Right ventricle myocardium superior (tissue), 1 donor: ENCODE measurements around the gene P2RY2. TPM values are rescaled to one million over a fixed set of nuclear protein-coding genes. Genes with fewer than 3 reads are reported as not detected.
"Not testable (repeated sequence)": the region's sequence is repeated elsewhere in the genome, so short reads cannot be mapped to it uniquely, and the experiment has no call there.

Experiments
- ATAC-seq: fragments of 200-7000 bp; cut with Tn5 transposase; one replicate; pipeline ENCODE4 v1.9.1; 2020; ENCODE audit warnings: mild to moderate bottlenecking; ENCODE audit not compliant: poor library complexity
- DNase-seq: peaks from one replicate; pipeline ENCODE4 v3.0.0-alpha.2; 2020
- intact Hi-C: fragments of 100-400 bp; cut with DNase I; formaldehyde crosslinking; loops from one replicate; pipeline ENCODE4 v1.11.2; 2022
- total RNA-seq: library from RNA; stranded (reverse); fragmentation: NEBNext Ultra II Directional; extraction: Animal tissue kit (Norgen Biotek cat#: 25700); gene quantifications from one replicate; pipeline ENCODE4 v1.2.1, GENCODE V29; 2021
- donor health status: DM: no; HTN: yes; CAD: no; lungs with severe emphysema.

The P2RY2 gene
- total RNA-seq, 1 donor from 2014 or later: 22.5 TPM

DNA sequence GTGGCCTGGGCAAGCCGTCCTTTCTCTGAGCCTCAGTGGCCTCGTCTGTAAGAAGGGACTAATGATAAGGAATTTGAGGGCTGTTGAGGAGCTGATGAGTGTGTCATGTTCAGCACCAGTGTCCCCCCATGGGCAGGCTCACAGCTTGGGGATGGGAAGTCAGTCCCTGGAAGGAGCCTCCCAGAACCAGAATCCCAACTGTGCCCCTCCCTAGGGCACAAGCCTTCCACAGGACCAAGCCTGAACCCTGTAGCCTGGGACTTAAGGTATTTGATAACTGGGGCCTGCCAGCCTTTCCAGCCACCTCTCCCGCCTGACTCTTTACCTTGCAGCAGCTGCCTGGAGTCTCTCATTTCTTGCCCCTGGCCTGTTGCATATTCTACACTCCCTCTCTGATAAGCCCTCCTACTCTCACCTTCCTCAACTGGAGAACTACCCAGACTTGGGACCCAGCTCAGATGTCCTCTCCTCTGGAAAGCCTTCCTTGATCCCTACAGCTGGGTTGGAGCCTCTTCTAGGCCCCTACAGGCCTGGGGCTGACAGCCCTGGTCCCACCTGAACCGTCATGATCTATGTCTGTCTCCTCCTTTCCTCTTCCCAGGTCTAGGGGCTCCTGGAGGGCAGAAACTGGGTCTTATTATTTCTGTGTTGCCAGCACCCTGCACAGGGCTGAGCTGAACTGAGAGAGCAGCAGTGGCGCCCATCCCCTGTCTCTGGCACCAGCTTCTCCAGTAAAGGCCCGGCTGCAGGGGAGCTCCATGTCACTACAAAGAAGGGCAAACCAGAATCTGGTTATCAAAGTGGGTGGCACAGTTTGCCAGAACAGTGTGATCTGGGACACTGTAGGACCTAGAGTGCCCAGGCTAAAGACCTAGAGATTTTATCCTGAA lies 1.6 kb downstream of the P2RY2 start:
- ATAC-seq: no peak
- DNase-seq: no peak
- intact Hi-C loops: no loop called here

DNA sequence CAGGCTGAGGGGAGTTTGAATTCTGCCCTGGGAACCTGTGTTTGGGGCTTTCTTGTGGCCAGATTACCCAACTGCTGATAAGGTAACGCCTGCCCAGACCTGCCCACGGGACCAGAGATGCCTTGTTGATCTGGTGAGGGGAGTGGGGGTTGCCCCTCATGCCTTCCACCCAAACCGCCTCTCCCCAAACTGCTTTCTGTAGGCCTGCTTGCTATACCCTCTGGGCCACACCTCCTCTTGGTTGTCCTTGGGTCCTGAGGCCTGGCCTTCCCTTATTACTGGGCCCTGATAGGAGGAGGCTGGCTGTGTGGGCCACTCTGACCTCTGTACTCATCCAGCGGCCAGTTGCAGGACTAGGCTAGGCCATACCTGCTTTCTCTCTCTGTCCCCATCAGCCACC lies 3.4 kb downstream of the P2RY2 start:
- no peak for ATAC-seq
- intact Hi-C loops: no loop called here
- DNase-seq: no peak

DNA sequence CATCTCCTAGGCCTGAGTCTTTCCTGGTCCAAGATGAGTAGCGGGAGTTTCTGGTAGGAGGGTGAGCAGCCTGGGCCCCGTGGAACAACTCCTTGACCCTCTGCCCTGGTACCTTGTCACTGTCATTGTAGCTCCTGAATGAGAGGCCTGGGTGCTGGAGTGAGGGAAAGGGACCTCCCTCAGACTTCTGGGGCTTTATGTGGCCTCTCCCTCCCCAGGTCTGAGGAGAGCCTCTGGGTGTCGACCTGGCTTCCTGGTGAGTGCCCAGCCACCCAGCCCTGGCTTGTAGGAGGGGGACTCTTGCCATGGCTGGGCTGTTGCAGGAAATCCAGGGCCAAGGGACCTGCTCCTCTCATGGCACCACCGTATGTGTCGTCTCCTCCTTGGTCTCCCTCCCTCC lies 3.9 kb downstream of the P2RY2 start:
- ATAC-seq (no peak), DNase-seq (no peak)
- intact Hi-C loops: no loop called here

DNA sequence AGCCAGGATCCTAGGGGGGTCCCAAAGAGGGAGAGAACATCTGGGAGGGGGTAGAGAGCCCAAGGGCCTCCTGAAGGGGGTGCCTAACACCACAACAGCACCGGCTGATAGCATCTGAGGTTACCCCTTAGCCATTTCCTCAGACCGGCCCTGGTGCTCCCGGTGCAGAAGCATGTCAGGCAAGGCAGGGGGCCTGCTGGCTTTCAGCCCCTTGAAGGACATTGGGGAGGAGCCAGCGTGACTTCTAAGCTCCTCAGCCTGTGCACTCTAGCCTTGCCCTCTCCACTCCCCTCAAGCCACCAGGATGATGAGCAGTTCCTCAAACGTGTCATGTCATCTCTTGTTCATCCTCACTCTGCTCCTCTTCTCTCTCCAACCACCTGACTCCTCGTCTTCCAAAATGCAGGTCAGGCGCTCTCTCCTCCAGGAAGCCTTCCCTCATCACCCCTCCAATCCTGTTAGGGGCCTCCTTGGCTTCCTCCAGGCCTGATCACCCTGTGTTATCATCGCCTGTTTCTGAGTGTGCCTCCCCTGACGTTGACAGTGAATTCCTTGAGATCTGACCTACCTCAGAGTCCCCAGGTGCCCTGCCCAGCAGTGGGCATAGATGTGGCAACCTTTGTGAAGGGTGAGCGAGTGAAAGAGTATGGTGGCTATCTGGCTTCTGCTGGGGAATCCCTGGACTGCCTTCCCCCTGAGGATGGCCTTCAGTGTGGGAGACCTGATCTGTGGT lies 6.1 kb downstream of the P2RY2 start:
- intact Hi-C loops: no loop called here
- DNase-seq (no peak), ATAC-seq (no peak)

DNA sequence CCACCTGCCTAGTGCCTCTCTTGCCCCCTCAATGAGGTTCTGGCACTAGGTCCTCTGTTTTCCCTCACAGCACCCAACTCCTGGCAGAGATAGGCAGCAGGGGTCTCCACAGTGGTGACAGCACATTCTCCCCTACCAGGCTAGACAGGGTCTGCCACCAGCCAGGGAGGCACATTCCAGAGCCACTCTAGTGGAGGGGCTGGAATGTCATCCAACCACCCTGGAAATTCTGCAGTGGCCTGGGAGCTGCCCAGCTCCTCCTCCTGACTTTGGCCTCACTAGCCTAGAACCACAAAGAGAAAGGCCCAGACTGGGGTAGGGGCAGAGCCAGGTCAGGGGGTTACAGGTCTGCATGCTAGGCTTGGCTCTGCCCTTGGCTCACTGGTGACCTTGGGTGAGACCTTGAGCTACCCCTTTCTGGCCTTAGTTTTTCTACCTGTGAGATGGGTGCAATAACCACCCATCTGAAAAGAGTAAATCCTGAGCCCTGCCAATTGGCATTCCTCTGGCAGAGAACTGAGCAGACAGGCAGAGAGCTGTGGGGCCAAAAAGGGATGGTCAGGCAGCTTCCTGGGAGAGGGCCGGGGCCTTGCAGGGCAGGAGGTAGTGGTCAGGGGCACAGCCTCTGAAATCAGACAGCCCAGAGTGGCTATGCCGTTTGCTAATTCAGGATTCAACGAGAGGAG lies 7.1 kb downstream of the P2RY2 start:
- intact Hi-C loops: no loop called here
- DNase-seq (no peak), ATAC-seq (no peak)

DNA sequence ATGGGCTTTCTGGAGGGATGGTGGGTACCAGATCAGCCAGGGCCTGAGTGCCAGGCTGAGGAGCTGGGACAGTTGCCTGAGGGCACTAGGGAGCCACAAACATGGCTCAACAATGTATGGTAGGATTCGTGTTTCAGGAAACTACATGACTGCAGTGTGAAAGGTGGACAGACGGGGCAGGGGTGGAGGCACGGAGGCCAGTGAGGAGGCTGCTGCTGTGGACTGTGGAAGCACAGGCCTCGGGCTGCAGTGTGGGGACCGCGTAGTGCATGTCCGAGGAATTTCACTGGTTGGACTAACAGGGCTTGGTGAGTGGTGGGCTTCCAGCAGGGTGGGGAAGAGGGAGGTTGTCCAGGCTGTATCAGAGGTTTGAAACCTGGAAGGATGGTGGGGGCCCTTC lies 7.8 kb downstream of the P2RY2 start:
- intact Hi-C loops: no loop called here

DNA sequence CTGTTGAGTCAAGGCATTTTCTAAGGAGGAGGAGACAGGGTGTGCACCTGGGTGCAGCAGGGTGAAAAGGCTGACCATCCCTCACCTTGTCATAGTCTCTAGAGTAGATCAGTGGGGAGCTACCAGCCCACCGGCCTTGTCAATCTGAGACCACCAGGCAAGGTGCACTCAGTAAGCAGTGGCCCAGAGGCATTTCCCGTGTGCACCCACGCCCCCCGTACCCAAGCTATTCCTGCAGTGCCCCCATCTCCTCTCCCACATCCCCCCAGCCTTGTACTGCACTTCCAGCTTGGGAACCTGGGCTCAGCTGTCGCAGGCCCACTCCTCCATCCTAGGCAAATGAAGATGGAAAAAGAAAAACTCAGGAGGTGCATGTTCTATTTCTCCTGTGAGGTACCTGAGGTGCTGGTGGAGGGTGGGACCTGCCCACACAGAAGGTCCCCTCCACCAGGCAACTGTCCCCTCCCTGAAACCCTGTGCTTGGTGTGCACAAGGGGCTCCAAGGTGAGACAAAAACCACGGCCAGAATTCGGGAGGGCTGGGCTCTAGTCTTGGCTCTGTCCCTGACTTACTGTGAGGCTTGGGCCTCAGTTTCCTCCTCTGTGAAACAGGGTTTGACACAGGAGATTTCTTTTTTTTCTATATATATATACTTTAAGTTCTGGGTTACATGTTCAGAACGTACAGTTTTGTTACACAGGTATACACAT lies 8.4 kb downstream of the P2RY2 start:
- ATAC-seq: no peak
- DNase-seq: no peak
- intact Hi-C loops: no loop called here

More for the DNA sequence above, 7.8 kb downstream of the P2RY2 start:
- no peak for ATAC-seq
- DNase-seq: no peak

DNA sequence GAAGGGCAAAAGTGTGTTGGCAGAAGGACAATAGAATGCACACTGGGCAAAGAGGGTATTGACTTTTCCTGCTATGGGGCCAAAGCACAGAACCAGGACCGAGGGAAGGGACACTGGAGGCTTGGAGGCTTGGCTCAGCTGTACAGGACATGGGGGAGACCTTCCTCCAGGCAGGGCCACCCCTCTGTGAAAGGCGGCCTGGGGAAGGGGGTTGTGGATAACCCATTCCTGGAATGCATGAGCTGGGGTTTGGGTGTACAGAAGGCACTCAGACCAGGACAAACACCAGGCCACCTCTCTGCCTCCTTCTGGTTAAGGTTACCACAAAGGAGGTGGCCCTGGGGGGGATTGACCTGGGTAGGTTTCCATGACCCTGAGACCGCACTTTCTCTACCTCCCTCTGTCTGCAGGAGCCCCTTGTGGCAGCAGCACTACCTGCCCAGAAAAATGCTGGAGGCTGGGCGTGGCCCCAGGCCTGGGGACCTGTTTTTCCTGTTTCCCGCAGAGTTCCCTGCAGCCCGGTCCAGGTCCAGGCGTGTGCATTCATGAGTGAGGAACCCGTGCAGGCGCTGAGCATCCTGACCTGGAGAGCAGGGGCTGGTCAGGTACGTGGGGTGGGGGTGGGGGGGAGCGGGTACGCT lies 9.6 kb downstream of the P2RY2 start:
- ATAC-seq (no peak), DNase-seq (no peak)

DNA sequence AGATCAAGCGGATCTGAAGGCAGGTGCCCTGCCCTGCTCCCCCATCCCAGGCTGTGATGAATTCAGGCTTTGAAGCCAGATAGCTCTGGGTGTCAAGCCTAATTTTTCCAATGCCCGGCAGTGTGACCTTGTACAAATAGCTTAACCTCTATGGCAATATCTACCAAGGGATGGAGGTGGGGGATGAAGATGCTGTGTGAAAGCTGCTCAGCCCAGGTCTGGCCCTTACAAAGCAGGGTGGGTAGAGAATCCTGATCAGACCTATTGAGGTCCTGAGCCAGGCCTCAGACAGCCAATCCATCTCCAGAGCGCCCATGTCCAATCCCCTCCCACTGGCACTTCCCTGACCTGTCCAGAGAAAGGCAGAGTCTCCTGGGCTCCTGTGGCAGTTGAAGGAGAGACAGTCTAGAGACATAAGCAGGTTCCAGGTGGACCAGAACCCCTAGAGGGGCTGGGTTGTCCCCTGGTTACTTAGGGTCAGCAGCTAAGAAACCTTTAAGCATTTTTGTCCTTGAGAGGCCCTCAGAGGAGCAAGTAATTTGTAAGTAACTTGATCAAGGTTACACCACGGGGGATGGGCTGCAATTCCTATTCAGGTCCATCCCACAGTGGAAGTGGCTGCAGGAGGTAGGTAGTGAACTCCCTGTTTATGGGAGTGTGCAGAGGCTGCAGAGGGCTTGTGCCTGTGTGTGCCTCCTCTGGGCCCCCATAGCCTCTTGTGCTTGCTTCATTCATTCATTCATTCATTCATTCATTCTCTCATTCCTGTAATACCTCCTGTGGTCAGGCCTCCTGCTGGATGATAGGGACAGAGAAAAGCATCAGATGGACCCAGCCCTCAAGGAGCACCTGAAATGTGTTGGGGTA lies 10.4 kb downstream of the P2RY2 start:
- intact Hi-C loops: no loop called here
- DNase-seq (no peak), ATAC-seq (no peak)

More for the DNA sequence above, 9.6 kb downstream of the P2RY2 start:
- intact Hi-C loops: no loop called here

DNA sequence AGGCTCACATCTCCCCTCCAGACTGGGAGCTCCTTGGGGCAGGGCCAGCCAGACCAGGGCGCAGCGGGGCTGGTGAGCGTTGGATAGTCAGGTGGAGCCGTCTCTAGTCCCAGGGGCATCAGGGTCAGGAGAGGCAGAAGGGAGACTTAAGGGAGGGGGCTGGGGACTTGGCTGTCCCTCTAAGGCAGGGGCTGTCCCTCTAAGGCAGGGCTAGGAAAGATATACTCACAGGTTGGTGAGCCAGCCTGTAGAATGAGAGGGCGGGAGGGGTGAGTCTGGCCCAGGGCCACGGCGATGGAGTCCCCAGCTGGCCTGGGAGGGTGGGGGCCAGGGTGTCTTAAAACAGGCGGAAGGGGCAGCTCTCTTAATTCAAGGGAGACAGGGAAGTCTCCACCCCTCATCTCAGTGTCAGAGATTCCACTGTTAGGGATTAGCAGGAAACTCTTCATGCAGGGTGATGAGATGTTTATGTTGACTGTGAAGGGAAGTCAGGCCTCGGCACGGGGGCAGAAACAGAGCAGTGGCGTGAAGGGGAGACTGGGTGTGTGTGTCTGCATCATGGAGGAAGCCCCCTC lies 11.3 kb downstream of the P2RY2 start:
- ATAC-seq (no peak), DNase-seq (no peak)
- intact Hi-C loops: no loop called here

DNA sequence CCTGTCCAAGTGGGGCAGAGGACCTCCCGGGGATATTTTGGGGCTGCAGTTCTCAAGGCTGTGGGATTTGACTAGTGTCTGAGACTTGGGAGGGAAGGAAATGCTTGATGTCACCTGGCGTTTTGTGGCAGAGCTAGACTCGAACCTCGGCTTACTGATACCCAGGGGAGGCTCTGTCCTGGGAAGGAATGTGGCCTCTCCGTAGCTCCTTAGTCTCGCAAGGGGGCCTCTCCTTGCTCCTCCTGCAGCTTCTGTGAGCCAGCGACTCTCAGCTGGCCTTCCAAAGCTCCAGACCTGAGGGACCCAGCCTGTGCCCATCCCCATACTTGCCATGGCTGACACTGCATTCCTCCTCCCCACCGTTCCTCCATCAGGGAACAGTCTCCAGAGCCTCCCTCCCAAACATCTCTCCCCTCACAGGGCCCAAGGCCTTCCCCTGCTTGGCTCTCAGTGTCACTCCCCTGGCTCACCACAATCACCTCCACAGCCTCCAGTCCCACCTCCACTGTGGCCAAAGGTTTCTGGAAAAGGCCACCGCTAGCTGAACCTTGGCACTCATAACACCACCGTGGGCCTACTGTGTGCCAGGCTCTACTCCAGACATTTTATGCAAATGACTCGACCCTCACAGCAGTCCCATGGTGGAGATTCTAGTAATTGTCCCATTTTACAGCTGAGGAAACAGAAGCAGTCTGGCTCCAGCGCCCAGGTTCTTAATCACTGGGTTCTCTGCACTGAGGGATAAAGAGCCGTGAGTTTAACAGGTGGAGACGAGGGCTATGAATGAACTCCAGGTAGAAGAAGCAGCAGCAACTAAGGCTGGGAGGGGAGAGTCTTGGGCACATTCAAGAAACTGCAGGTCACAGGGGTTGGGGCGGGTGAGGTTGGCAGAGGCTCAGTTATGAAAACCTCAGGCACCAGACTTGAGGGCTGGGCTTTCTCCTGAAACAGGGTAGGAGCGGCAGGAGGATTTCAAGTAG lies 12.1 kb downstream of the P2RY2 start:
- DNase-seq: no peak
- intact Hi-C loops: no loop called here
- no peak for ATAC-seq

DNA sequence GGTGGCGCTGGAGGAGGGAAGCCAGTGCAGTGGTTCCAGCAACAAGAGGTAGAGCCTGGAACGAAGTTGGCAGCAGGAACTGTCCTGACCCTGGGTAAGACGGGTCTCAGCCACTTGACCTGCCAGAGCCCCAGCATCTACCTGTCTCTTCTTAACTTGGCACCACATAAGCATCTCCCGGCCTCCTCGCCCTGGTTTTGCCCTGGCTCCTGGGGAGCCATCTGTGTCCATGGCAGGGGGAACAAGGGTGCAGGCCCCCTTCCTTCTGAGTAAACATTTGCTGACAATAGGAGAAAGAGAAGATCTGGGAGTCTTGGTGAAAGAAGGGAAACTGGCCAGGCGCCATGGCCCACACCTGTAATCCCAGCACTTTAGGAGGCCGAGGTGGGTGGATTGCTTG lies 12.8 kb downstream of the P2RY2 start:
- intact Hi-C loops: no loop called here
- DNase-seq (no peak), ATAC-seq (no peak)

DNA sequence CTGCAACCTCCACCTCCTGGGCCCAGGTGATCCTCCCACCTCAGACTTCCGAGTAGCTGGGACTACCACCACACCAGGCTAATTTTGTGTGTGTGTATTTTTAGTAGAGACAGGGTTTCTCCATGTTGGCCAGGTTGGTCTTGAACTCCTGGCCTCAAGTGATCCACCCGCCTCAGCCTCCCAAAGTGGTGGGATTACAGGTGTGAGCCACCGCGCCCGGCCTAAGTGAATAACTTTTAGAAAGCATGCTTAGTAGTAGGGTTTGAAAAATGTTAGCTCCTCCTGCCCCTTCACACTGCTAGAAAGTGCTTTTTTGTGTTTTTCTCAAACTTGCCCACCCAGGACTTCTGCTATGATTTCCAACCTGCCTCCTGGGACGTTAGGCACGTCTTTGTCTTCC lies 14.4 kb downstream of the P2RY2 start:
- intact Hi-C loops, DNase-seq, ATAC-seq: not testable (repeated sequence)

DNA sequence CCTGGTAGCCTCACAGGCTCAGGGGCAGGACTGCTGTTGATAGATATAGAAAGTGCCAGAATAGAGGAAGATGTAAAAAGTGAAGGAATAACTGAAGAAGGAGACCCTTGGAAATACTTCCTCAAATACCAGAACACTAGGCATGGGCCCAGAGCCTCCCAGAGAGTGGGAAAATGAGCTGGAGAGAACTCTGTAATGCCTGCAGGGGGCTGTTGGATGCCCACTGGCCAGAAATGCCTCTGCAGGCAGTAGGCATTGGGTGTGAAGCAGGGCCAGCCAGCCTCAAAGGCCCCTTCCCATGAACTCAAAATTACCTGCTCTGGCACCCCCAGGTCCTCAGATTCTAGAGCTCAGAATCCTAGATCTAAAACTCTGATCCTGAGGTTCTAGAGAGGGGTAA lies 15.1 kb downstream of the P2RY2 start:
- ATAC-seq (no peak), DNase-seq (no peak)
- intact Hi-C loops: no loop called here

DNA sequence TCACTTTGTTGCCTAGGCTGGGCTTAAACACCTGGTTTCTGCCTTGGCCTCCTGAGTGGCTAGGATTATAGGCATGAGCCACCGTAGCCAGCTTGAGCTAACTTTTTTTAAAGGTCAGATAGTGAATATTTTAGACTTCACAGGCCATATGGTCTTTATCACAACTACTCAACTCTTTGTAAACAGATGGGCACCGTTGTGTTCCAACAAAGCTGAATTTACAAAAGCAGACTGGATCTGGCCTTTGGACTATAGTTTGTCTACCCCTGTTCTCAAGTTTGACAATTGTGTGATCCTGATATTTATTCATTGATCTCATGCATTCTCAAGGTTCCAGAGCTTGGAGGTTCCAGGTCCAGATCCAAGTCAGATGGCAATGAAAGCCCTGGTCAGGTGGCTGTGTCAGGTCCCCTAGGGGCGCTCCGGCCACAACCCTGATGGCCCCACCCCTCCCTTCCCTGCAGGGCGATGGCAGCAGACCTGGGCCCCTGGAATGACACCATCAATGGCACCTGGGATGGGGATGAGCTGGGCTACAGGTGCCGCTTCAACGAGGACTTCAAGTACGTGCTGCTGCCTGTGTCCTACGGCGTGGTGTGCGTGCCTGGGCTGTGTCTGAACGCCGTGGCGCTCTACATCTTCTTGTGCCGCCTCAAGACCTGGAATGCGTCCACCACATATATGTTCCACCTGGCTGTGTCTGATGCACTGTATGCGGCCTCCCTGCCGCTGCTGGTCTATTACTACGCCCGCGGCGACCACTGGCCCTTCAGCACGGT lies 15.8 kb downstream of the P2RY2 start:
- DNase-seq (no peak), ATAC-seq (no peak)
- intact Hi-C loops: no loop called here
